Measurements from ENCODE around the gene CCDC73. TPM values are rescaled to one million over a fixed set of nuclear protein-coding genes. Genes with fewer than 3 reads are reported as not detected.
"Not testable (repeated sequence)": the region's sequence is repeated elsewhere in the genome, so short reads cannot be mapped to it uniquely, and the experiment has no call there.

Gene CCDC73
- total RNA-seq, 1 experiment from 2014 or later, result not detected

GRCh38 chr11:32827276-32827675, 32.8 kb upstream of the CCDC73 start (continued):
- TF ChIP-seq AFF4 (CRISPR knock-in tag; IDR thresholded peaks at IDR 0.05; ENCODE audit: borderline replicate concordance) (no peak), CBFB (CRISPR knock-in tag; IDR thresholded peaks at IDR 0.05; ENCODE audit: low read depth) (no peak), GABPB1 (CRISPR knock-in tag; IDR thresholded peaks at IDR 0.05) (no peak), HMGA2 (CRISPR knock-in tag; IDR thresholded peaks at IDR 0.05) (no peak)

- TF ChIP-seq CBFB (CRISPR knock-in tag; IDR thresholded peaks at IDR 0.05; ENCODE audit: low read depth) (no peak), IRF1 (CRISPR knock-in tag; IDR thresholded peaks at IDR 0.05) (no peak)
- DNase-seq (ENCODE audit: low spot score), result no peak
- ChIA-PET CTCF (interaction anchor here (1.6 kb wide), 1 partner anchor 17 kb away, joined by 4 read pairs; no protein-coding TSS in a partner anchor), POLR2A (no interaction called here)
- Mint-ChIP-seq H3K27ac (no peak overlapping the region), H3K4me3 (no peak overlapping the region), H3K4me1 (peaks cover 12% of the 10 kb centered on the region), H3K27me3 (ENCODE audit: low read depth) (peaks cover 31% of the 10 kb centered on the region), H3K36me3 (no peaks in the 10 kb centered on the region), H3K9me3 (no peaks in the 10 kb centered on the region)
- no peak for ATAC-seq
These were observed 31.7 kb upstream of the CCDC73 start for GRCh38 chr11:32826113-32826512.

- CTCF ChIA-PET, result not testable (repeated sequence)
These were observed 29.2 kb upstream of the CCDC73 start for GRCh38 chr11:32823617-32824016.

GRCh38 chr11:32821917-32822560, 27.6 kb upstream of the CCDC73 start:
- Mint-ChIP-seq H3K4me1 (no peaks in the 10 kb centered on the region), H3K27ac (no peak overlapping the region), H3K27me3 (ENCODE audit: low read depth) (no peaks in the 10 kb centered on the region; the same call in 1 of the 2 replicates), H3K9me3 (no peaks in the 10 kb centered on the region), H3K4me3 (no peak overlapping the region), H3K36me3 (no peaks in the 10 kb centered on the region)
- ATAC-seq (no peak), DNase-seq (ENCODE audit: low spot score) (no peak)
- ChIA-PET POLR2A (no interaction called here), CTCF (no interaction called here)
- TF ChIP-seq TP53 (CRISPR knock-in tag; IDR thresholded peaks at IDR 0.05) (no peak), PRRX2 (CRISPR knock-in tag; IDR thresholded peaks at IDR 0.05) (no peak), ATF1 (CRISPR knock-in tag; IDR thresholded peaks at IDR 0.05) (no peak), AR (CRISPR knock-in tag; IDR thresholded peaks at IDR 0.05) (no peak), ZSCAN18 (CRISPR knock-in tag; IDR thresholded peaks at IDR 0.05) (no peak), NR3C1 (CRISPR knock-in tag; conservative IDR thresholded peaks at IDR 0.05; ENCODE audit: low read depth) (no peak), JUN (CRISPR knock-in tag; IDR thresholded peaks at IDR 0.05) (no peak), ZNF416 (CRISPR knock-in tag; IDR thresholded peaks at IDR 0.05) (no peak), MAX (CRISPR knock-in tag; IDR thresholded peaks at IDR 0.05) (no peak), AFF4 (CRISPR knock-in tag; IDR thresholded peaks at IDR 0.05; ENCODE audit: borderline replicate concordance) (no peak)

More at GRCh38 chr11:32823617-32824016, 29.2 kb upstream of the CCDC73 start:
- DNase-seq (ENCODE audit: low spot score); H3K9me3 Mint-ChIP-seq; ATAC-seq; H3K4me3 Mint-ChIP-seq; H3K4me1 Mint-ChIP-seq; H3K27ac Mint-ChIP-seq; H3K36me3 Mint-ChIP-seq: not testable (repeated sequence)
- peaks cover 11% of the 10 kb centered on the region for H3K27me3 Mint-ChIP-seq (ENCODE audit: low read depth)
- POLR2A ChIA-PET, result interaction anchor here (0.6 kb wide), 1 partner anchor 22 kb away, joined by 3 read pairs; no protein-coding TSS in a partner anchor
